NCI-H524 treated with DMSO at 0.1 percent for 48 hours (cell line): ENCODE measurements around the gene LYST.
"Not testable (repeated sequence)": the region's sequence is repeated elsewhere in the genome, so short reads cannot be mapped to it uniquely, and the experiment has no call there.

ENCODE experiments used
- DNase-seq: peaks from one replicate; lab custom pipeline; 2025; lab: John Stamatoyannopoulos, UW

Gene LYST

GRCh38 chr1:235657747-235658526 is 208.8 kb downstream of the LYST start:
- no peak for DNase-seq

- no peak for DNase-seq
These were observed 209.4 kb downstream of the LYST start for GRCh38 chr1:235657269-235657668.

- DNase-seq, result no peak
These were observed 214.3 kb downstream of the LYST start for GRCh38 chr1:235652364-235652763.

GRCh38 chr1:235651170-235651806 is 215.4 kb downstream of the LYST start:
- DNase-seq, result no peak

- no peak for DNase-seq
These were observed 216.2 kb downstream of the LYST start for GRCh38 chr1:235650341-235651169.

- no peak for DNase-seq
These were observed 217.1 kb downstream of the LYST start, which contains the start of gene GNG4 for GRCh38 chr1:235649368-235650163. TSS of gene GNG4 (minus strand) at chr1:235649784. CDS start at chr1:235583838, 65,946 bp downstream.

GRCh38 chr1:235648954-235649367 is 217.7 kb downstream of the LYST start:
- DNase-seq, result no peak

GRCh38 chr1:235648407-235648907 is 218.2 kb downstream of the LYST start:
- no peak for DNase-seq

- DNase-seq, result not testable (repeated sequence)
These were observed 219.2 kb downstream of the LYST start for GRCh38 chr1:235647537-235647936.

- no peak for DNase-seq
These were observed 220.2 kb downstream of the LYST start for GRCh38 chr1:235646463-235646862.

- DNase-seq, result no peak
These were observed 221.9 kb downstream of the LYST start for GRCh38 chr1:235644693-235645305.

GRCh38 chr1:235643837-235644692 is 222.6 kb downstream of the LYST start:
- DNase-seq, result no peak

GRCh38 chr1:235642943-235643371 is 223.7 kb downstream of the LYST start:
- DNase-seq, result no peak

- no peak for DNase-seq
These were observed 224.4 kb downstream of the LYST start for GRCh38 chr1:235642011-235642942.

GRCh38 chr1:235640580-235640979 is 226.1 kb downstream of the LYST start:
- DNase-seq, result no peak

- no peak for DNase-seq
These were observed 227.2 kb downstream of the LYST start for GRCh38 chr1:235639226-235640205.

- not testable (repeated sequence) for DNase-seq
These were observed 228.1 kb downstream of the LYST start for GRCh38 chr1:235638612-235639011.
